ENCODE data around the gene ANO8. TPM values are rescaled to one million over a fixed set of nuclear protein-coding genes. Genes with fewer than 3 reads are reported as not detected.

The ANO8 gene
- total and polyA plus RNA-seq, 2 of the 8 experiments (the other 6 are each of a cell fraction or from before 2014, with no cell fraction given): 9.5 to 20.7 TPM

GRCh38 chr19:17358395-17358794, 23.7 kb upstream of the ANO8 start (continued):
- no peak for TF ChIP-seq CHD7 (IDR thresholded peaks at IDR 0.05; ENCODE audit: insufficient replicate concordance, low read length)
- no peak for TF ChIP-seq RXRA (IDR thresholded peaks at IDR 0.05; ENCODE audit: insufficient read depth, low read depth, low read length)

Data from H1 (cell line).